GM21528 (cell line): ENCODE data around the gene CD300A.

Source experiments
- ATAC-seq: cut with Tn5 transposase; IDR thresholded peaks from one replicate; pipeline ENCODE4 v1.9.1; 2021; ENCODE audit warnings: mild to moderate bottlenecking, moderate library complexity; ENCODE audit not compliant: unreplicated experiment, low FRiP score

CD300A gene

DNA sequence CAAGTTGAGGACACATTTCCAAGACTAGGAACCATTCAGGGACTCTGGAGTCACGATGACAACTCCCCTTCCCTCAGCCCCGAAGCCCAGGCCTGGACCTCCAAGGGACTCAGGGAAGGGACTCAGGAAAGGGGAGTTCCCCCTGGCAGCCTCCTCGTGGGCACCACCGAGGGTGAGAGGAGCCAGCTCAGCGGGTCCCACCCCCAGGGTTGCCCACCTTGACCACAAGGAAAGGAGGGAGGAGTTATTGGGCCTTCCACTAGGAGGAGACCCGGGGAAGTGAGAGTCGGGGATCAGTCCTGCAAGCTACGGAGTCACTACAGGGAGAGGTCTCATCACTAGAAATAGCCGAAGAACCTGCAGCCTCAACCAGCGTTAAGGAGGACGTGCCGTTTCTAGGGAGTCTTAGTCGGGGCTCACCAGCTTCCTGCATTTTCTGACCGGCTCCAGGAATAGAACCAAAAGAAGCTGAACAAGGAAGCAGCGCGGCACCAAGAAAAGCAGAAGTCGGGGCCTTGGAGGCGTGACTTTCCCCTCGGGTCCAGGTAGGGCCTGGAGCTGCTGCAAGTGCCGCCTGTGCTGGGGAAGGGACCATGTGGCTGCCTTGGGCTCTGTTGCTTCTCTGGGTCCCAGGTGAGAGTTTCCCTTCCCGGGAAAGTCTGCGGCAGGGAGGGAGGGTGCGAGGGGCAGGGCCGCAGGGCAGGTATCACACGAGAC lies at the start of gene CD300A:
CD300A (plus strand) TSS at position 524 of the 717 bp plus-strand sequence; CDS start at position 594, 70 bp downstream.
- ATAC-seq = no peak

DNA sequence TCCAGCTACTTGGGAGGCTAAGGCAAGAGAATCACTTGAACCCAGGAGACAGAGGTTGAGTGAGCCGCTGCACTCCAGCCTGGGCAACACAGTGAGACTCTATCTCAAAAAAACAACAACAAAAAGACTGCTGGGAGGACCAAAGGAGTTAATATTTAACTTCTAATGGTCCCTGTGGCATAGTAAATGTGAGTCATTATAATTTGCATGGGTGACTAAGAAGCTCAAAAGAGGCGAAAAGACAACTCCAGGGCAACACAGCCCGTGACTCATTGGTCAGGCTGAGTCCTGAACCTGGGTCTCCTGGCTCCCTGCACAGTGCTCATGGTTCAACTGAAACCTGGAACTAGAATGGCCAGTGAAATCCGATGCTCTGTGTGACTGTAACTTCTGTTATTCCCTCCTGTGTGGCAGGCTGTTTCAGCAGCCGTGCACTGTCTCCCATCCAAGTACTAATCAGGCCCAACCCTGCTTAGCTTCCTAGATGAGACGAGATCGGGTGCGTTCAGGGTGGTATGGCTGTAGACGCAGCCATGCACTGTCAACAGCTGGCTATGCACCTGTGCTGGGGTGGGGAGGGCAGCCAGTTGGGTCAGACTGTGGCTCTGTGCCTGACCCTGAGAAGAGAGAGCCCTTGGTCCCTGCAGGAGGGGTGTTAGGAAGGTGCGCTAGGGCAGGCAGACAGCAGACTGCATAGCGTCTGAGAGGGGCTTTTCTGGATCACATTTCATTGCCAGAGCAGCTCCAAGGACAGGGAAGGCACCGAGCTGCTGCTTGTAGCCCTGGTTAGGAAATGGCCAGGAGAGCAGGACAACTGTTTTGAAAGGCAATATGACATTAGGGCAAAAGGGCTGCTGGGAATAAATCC lies 49.0 kb upstream of the CD300A start:
- no peak for ATAC-seq

- ATAC-seq = no peak
Observed at GRCh38 chr17:74419928-74420411, 46.5 kb upstream of the CD300A start.

- ATAC-seq = no peak
Observed at GRCh38 chr17:74424117-74424516, 42.3 kb upstream of the CD300A start.

DNA sequence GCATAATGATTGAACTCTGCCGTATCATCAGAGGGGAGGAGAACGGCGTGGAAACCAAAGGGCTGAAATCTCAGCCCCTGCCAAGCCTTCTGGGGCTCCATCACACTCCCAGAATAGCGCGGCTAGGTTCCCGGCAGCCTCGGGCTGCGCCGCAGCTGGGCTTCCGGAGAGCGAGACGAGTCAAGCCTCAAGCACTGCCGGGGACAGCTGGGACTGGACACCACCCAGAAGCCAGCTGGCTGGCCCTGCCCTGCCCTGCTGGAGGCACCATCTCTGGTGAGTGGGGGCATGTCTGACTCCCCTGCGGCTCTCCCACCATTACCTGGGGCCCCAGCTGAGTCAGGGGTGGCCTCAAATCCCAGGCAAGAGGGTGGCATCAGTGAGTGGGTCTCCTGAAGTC lies 41.8 kb upstream of the CD300A start:
- no peak for ATAC-seq

DNA sequence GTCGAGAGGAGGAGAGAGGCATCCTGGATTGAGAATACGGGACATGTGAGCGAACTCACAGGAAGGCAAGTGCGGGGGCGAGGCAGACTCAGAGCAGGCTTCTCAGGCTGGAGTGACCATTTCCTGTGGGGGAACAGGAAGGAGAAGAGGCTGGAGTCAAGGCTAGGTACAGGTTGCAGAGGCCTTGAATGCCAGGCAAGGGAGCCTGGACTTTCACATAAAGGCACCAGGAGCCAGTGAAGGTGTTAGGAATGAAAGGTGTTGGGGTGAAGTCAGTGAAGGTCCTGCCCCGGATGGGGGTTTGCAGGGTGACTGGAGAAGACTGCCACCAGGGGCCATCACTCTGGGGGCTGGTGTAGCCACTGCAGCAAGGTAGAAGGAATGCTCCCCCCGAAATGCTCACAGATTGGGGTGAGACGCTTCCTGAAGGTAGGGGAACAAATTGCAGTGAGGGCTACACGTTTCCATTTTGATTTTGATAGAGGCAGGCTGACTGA lies 39.8 kb upstream of the CD300A start:
- no peak for ATAC-seq

DNA sequence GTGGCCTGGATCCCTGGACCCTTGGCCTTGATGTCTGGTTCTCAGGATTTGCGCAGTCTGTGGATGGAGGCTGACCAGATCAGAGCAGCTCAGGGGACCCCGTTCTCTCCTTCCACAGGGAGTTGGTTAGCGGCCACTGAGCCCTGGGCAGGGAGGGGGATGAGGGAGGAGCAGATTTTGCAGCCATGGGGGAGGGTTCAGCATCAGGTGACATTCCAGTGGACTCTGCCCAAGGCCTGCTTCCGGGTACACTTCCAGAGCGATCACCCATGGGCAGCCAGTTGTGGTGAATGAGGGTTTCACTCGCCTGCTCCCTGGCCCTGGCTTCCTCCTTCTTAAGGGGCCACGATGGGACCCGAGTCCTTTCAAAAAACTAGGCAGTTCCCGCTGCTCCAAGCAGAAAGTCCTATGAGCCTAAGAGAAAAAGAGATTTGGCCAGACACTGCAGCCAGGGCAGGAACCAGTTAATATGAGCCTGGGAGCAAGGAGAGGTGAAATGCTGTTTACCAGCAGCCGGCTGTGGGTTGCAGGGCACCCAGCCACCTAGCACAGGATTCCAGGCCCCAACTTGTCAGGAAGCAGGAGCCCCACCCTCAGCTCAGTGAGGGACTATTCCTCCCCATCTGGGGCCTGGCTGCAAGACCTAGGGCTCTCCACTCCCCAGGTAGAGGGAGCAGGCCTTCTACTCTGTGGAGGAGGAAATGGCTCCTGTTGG lies 39.2 kb upstream of the CD300A start:
- no peak for ATAC-seq

GRCh38 chr17:74427763-74428153 lies 38.7 kb upstream of the CD300A start:
- no peak for ATAC-seq

DNA sequence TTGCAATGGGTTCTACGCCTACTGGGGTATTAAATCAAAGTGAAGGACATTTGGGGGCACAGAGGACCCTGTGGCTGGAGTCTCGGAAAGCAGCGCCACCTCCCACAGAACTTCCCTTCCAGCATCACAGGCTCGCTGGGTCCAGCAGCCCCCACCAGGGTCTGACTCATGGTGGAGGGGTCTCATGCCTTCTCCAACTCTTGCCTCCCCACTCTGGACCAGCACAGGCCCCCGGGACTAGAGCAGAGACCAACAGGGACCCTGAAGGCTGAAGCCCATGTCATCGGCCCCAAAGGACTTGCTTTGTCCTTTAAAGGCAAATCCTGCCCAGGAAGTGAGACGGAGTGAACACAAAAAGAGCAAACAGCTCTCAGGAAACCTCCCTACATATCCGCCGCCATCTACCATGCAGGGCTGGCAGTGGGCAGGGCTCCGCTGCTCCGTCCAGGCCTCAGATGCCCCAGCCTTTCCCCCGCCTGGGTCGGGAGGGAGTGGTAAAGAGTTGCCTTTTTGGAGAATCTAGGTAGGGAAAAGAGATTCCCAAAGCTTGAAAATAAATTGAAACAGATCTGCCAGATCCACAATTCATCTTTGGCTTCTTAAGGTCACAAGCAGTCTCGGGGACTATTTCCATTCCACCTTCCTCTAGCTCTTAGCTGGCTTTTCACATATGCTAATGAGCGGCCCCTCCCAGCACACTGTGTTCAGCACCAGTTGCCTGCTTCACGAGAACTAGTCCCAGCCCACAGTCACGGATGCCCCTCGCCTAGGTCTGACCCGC lies 36.6 kb upstream of the CD300A start:
- no peak for ATAC-seq

GRCh38 chr17:74430385-74430705 lies 36.1 kb upstream of the CD300A start:
- no peak for ATAC-seq

GRCh38 chr17:74430706-74431567 lies 35.5 kb upstream of the CD300A start:
- no peak for ATAC-seq

GRCh38 chr17:74431568-74432423 lies 34.6 kb upstream of the CD300A start, which contains the start of gene GPRC5C:
Gene GPRC5C, plus strand, starts transcription at chr17:74432088. Its CDS starts 7,689 bp downstream, at chr17:74439777.
- no peak for ATAC-seq

DNA sequence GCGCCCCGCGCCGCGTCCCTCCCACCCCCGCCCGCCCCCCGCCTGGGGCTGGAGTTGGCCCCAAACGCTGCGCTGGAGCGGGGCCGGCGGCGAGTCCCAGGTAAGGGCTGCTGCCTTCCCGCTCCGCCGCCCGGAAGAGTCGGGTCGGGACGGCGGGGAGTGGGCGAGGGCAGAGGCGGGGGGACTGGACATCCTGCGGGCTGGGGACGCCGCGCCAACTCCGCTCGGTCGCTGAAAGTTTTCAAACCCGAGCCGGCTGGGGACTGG lies 34.1 kb upstream of the CD300A start:
- ATAC-seq = no peak

- no peak for ATAC-seq
Observed at GRCh38 chr17:74432766-74433391, 33.6 kb upstream of the CD300A start.

DNA sequence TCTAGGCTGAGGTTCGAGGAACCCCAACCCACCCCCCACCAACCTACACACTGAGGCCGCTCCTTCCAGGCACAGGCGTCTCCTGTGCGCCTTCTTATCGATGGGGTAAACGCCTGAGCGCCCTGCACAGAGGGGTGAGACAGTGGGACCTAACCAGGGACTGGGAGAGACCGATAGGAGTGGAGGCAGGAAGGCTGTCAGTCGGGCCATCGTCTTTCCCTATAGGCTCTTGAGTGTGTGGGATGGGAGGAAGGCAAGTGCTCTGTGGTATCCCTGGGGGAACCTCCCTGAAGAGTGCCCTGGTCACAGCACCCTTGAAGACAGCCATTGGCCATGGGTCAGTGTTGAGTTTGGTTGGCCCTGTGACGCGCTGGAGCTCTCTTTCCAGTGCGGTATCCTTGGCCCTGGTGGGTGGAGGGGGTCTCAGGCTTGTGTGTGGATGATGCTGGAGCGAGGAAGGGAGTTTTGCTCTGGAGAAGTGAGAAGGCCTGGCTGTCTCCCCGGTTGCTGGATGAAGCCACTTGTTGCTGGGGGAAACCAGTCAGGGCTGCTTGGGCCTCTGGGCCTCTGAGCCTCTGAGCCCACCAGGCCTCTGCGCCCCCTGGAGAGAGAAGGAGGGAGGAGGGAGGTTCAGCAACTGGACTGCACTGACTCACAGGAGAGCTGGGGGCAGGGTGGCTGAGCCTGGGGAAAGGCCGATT lies 32.9 kb upstream of the CD300A start:
- no peak for ATAC-seq

DNA sequence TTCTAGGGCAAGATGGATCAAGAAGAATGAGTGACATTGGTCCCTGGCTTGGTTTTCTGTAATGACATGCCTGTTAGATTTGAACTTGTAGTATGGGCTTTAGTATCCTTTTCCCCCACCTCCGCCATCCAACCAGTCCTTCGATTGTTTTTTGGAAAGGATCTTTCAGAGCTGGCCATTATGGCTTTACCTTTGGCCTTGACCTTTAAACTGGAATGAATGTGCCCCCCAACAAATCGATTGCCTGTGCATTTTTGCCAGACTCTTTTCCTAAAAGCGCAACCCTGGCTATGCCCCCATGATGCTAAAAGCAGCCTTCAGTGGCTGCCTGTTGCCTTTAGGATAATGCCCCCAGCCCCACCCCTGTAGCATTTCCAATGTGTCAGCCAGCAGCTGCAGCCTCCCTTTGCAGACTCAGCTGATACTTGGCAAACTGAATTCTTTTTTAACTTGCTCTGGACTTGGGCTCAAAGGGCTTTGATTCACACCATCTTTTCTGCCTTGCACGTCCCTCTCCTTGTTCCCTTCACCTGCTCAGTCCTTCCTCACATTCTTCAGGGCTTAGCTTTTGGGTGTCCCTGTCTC lies 30.6 kb upstream of the CD300A start:
- no peak for ATAC-seq

DNA sequence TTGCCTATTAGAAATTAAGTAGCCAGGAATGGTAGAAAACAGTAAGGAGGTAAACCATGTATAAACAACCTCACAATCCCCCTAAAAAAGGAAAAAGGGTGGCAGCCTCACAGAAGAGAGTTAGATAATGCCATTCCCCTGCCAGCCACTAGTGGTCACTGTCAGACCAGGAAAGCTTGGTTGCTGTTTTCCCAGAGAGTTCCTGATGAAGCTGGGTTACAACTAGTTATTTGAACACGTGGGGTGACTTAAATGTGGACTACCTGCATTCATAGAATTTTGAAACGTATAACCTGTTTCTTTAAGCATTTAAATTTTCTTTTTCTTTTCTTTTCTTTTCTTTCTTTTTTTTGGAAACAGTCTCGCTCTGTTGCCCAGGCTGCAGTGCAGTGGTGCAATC lies 28.7 kb upstream of the CD300A start:
- no peak for ATAC-seq
